ENCODE measurements around the gene A3GALT2. TPM values are rescaled to one million over a fixed set of nuclear protein-coding genes. Genes with fewer than 3 reads are reported as not detected.

The A3GALT2 gene
- total RNA-seq, 6 experiments from 2014 or later: not detected

GRCh38 chr1:33363021-33363420 is 42.1 kb upstream of the A3GALT2 start:
- Mint-ChIP-seq H3K4me3 (no peak overlapping the region), H3K27me3 (ENCODE audit: insufficient read depth) (peaks cover 2% of the 10 kb centered on the region; the same call in 1 of the 2 replicates), H3K9me3 (no peaks in the 10 kb centered on the region), H3K4me1 (ENCODE audit: low read depth) (peaks cover 37% of the 10 kb centered on the region), H3K27ac (no peak overlapping the region), H3K36me3 (ENCODE audit: low read depth) (peaks cover 23% of the 10 kb centered on the region)
- TF ChIP-seq, protein P1, sequence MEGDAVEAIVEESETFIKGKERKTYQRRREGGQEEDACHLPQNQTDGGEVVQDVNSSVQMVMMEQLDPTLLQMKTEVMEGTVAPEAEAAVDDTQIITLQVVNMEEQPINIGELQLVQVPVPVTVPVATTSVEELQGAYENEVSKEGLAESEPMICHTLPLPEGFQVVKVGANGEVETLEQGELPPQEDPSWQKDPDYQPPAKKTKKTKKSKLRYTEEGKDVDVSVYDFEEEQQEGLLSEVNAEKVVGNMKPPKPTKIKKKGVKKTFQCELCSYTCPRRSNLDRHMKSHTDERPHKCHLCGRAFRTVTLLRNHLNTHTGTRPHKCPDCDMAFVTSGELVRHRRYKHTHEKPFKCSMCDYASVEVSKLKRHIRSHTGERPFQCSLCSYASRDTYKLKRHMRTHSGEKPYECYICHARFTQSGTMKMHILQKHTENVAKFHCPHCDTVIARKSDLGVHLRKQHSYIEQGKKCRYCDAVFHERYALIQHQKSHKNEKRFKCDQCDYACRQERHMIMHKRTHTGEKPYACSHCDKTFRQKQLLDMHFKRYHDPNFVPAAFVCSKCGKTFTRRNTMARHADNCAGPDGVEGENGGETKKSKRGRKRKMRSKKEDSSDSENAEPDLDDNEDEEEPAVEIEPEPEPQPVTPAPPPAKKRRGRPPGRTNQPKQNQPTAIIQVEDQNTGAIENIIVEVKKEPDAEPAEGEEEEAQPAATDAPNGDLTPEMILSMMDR (IDR thresholded peaks at IDR 0.05): no peak
- no peak for DNase-seq

DNA sequence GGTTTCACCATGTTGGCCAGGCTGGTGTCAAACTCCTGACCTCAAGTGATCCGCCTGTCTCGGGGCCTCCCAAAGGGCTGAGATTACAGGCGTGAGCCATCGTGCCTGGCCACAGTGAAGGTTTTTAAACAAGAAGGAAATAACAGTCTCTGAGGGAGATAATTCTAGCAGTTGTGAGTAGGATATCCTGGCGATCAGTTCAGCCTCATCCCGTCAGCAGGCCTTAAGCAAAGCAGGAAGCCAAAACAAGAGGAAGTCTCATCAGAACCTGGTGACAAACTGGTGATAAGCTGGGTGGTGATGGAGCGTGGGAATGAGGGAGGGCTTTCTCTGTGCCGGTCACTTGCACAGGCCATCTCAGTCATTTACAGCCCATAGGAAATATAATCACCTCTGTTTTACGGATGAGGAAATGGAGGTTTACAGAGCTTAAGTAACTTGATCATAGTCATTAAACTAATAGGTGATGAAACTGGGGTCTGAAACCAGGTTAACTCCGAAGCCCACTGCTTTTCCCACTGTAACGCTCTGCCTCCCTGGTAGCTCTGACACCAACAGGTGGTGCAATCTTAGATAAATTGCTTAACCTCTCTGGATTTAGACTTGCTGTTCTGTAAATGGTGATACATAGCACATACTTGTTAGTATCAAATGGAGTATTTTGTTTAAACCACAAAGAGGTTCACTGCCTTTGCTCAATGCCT is 40.8 kb upstream of the A3GALT2 start:
- Mint-ChIP-seq H3K4me3 (no peak overlapping the region), H3K36me3 (ENCODE audit: low read depth) (peaks cover 30% of the 10 kb centered on the region), H3K27me3 (ENCODE audit: insufficient read depth) (peaks cover 2% of the 10 kb centered on the region; the same call in 1 of the 2 replicates), H3K9me3 (no peaks in the 10 kb centered on the region), H3K27ac (no peak overlapping the region), H3K4me1 (ENCODE audit: low read depth) (peaks cover 24% of the 10 kb centered on the region)
- TF ChIP-seq, protein P1 (IDR thresholded peaks at IDR 0.05): no peak
- no peak for DNase-seq

GRCh38 chr1:33360367-33360766 is 39.5 kb upstream of the A3GALT2 start:
- peaks cover 2% of the 10 kb centered on the region; the same call in 1 of the 2 replicates for H3K27me3 Mint-ChIP-seq (ENCODE audit: insufficient read depth)
- H3K36me3 Mint-ChIP-seq (ENCODE audit: low read depth): peaks cover 23% of the 10 kb centered on the region
- H3K4me3 Mint-ChIP-seq: no peak overlapping the region
- TF ChIP-seq, protein P1 (IDR thresholded peaks at IDR 0.05): no peak
- H3K27ac Mint-ChIP-seq: no peak overlapping the region
- H3K4me1 Mint-ChIP-seq (ENCODE audit: low read depth): peaks cover 13% of the 10 kb centered on the region
- DNase-seq: no peak
- H3K9me3 Mint-ChIP-seq: no peaks in the 10 kb centered on the region

DNA sequence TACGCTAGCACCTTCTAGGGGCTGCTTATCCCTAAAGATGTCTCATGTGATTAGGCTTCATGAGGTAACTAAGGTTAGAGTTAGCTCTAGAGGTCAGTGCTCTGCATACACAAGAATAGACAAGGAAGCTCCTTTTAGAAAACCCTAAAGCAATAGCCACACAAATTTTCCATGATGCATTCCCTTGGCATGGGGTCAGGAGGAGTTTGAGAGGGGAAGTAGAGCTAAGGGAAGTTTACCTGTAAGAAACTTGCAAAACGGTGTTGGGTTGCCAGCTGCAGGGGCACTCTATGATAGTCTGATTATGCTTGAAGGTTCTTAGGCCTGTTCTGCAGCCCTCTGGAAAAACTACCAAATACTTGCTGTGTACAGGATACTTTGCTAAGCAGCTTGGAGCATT is 39.0 kb upstream of the A3GALT2 start:
- Mint-ChIP-seq H3K27me3 (ENCODE audit: insufficient read depth) (no peaks in the 10 kb centered on the region), H3K4me3 (no peak overlapping the region), H3K4me1 (ENCODE audit: low read depth) (peaks cover 8% of the 10 kb centered on the region), H3K27ac (no peak overlapping the region), H3K36me3 (ENCODE audit: low read depth) (peaks cover 23% of the 10 kb centered on the region), H3K9me3 (no peaks in the 10 kb centered on the region)
- TF ChIP-seq, protein P1 (IDR thresholded peaks at IDR 0.05): no peak
- no peak for DNase-seq

DNA sequence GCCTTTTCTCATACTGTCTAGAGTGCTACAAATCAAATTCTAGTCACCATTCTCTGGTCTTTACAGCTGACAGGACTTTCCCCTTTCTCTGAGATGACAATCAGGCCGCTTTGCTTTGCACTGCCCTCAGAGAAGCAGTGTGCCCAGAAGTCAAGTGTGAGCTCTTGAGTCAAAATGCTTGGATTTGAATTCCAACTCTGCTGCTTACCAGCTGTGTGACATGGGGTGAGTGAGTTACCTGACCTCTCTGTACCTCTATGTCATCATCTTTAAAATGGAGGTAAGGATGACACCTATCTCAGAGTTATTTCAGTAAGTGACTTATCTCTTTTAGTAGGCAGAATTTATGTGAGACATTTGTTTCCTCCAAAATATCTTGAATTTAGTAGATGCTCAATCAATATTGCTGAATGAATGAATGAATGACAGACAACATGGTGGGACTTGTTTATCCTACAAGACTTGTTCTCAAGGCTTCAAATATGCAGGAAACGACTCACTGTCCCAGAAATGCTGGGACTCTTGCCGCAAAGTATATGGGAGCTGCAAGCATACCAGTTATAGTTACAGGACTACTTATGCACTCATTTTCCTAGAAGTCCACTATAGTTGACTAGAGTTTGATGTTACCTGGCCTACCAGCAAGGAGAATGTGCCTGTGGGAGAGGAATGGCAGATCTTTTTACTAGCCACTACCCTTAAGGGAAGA is 38.1 kb upstream of the A3GALT2 start:
- DNase-seq: no peak

More for the DNA sequence above, 38.1 kb upstream of the A3GALT2 start:
- Mint-ChIP-seq H3K4me1 (ENCODE audit: low read depth) (no peaks in the 10 kb centered on the region; the same call in 1 of the 2 replicates), H3K27ac (no peak overlapping the region), H3K9me3 (no peaks in the 10 kb centered on the region), H3K27me3 (ENCODE audit: insufficient read depth) (no peaks in the 10 kb centered on the region), H3K4me3 (no peak overlapping the region), H3K36me3 (ENCODE audit: low read depth) (peaks cover 23% of the 10 kb centered on the region)
- TF ChIP-seq, protein P1 (IDR thresholded peaks at IDR 0.05): no peak
